Retinal pigment epithelial cell (primary cell): ENCODE results near the gene SETD1A.

ENCODE experiments used
- DNase-seq: peaks from one replicate; pipeline ENCODE4 v3.0.0-alpha.2; 2010; ENCODE audit warnings: low read depth
- H3K4me3 ChIP-seq: 2 replicates; pipeline ENCODE4 v1.5.1; 2011; ENCODE audit warnings: mild to moderate bottlenecking, low read length, control low read depth, moderate library complexity
- CTCF ChIP-seq: conservative IDR thresholded peaks from 2 replicates; pipeline ENCODE4 v1.5.1; 2011; ENCODE audit warnings: low read depth, low read length, control low read depth, inconsistent platforms

SETD1A gene

GRCh38 chr16:30989469-30990047, 32.0 kb downstream of the SETD1A start:
- no peak for DNase-seq
- TF ChIP-seq CTCF, result no peak
- no peak overlapping the region for H3K4me3 ChIP-seq

DNA sequence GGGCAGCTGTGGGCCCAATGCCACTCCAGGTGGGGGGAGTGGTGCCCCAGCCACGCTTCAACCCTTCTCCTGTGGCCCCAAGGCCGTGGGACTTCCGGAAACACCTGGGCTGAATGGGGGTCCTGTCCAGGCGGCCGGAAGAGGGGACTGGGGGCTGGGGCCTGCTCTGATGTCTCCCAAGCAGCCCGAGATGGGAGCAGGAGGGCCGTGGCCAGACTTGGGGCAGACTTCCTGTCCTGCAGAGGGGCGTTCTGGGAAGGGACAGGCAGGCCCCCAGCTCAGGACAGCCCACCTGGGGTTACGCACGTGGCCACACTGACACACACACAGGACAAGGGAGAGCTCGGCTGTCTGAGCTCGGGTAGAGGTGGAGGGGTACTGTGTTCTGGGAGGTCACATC, 32.6 kb downstream of the SETD1A start:
- DNase-seq, result no peak
- no peak for TF ChIP-seq CTCF
- H3K4me3 ChIP-seq, result no peak overlapping the region

DNA sequence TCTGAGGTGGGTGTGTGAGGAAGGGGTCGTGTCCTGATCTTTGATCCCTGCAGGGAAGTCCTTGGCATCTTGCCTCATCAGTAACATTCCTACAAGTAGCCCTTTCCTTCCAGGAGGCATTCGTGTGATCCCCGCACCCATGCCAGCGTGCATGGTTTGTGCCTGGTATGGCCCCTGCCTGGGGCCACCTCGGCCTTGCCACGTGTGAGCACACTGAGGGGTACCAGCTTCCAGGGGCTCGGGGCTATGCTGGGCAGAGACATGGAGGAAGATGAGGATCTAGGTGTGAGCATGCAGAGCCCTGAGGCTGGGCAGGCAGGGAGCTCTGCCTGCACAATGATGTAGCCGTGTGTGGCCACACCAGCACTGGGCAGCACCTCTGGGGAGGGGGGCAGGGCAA, 33.5 kb downstream of the SETD1A start:
- no peak for DNase-seq
- no peak for TF ChIP-seq CTCF
- no peak overlapping the region for H3K4me3 ChIP-seq

GRCh38 chr16:30992276-30992780, 34.8 kb downstream of the SETD1A start:
- no peak for DNase-seq
- no peak overlapping the region for H3K4me3 ChIP-seq
- TF ChIP-seq CTCF, result no peak

- H3K4me3 ChIP-seq, result no peak overlapping the region
- DNase-seq, result no peak
- TF ChIP-seq CTCF, result no peak
These were observed 35.6 kb downstream of the SETD1A start for GRCh38 chr16:30992931-30993816.

- no peak for TF ChIP-seq CTCF
- no peak overlapping the region for H3K4me3 ChIP-seq
- DNase-seq, result no peak
These were observed 38.4 kb downstream of the SETD1A start for GRCh38 chr16:30995927-30996323.
